Measurements from ENCODE around the gene TANGO6.
"Not testable (repeated sequence)": the region's sequence is repeated elsewhere in the genome, so short reads cannot be mapped to it uniquely, and the experiment has no call there.

TANGO6 gene

DNA sequence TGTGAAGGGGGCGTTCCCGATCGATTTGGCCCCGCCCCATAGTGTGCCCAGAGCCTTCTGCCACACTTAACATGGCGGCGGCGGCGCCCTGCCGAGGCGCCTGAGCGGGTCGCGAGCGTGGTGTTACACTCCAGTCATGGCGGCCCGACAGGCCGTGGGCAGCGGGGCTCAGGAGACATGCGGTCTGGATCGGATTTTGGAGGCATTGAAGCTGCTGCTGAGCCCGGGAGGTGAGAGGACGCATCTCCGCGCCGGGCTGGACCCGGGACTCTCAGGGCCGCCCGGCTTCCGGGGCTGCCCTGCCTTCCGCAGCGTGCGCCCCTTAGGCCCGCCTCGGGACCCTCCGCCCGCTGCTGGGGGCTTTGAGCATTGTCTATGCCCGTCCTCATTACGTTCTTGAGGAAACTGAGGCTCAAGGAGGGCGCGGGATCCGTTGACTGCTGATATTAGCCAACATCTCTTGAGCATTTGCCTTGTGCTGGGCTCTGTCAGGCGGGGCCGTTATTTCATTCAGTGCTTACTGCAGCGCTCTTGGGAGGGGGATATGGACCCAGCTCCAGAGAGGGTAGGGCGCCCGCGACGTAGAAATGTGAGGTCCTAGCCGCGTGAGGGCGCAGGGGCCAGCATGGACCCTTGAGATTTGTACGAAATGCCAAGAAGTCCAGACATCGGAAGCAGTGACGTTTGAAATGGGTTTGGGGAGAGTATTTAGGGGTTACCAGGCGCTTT lies at the start of gene TANGO6:
TANGO6 (plus strand) TSS at position 50 of the 729 bp plus-strand sequence; CDS start at position 137, 87 bp downstream.
- DNase-seq (ENCODE audit: low spot score) = peak; percentile 79

DNA sequence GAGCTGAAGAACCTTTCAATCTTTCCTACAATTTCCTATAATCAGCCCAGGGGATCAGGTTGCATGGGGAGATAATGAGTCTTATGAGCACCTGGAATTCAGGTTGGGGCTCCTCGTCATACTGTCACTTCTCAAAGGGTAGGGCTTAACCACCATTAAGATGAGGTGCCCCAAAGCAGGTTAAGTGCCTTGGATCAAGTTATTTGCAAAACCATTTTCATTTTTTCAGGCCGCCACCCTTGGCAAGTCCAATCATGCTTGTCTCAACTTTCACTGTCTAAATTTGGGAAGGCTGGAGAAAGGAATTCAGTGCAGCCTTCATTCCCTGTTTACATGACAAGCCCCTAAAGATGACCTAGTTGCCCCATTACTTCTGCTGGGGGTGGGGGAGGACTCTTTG lies 44.9 kb upstream of the TANGO6 start:
- DNase-seq (ENCODE audit: low spot score) = no peak

DNA sequence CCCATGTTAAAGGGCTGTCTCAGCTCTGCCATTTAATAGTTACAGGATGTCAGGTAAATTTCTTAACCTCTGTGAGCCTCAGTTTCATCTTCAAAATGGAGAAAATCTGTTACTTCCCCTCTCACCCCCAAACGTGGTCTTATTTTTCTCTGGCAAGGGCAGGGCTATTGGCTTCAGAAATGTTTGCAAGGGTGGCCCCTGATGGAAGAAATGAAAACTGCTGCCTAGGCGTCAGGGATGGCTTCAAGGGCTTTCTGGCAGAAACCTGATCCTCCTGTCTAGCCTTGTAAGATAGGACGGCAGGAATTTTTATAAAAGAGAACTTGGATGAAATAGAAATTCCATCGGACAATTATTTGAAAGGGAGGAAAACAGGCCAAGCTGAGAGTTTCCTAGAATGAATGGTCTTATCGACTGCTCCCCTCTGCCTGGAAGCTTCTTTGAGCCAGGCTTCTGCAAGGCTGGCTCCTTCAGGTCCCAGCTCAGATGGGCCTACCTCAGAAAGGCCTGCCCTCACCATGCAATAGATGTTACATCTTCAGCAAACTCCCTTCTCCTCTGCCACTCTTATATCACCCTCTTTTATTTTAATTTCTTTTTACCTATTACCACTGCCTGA lies 43.0 kb upstream of the TANGO6 start:
- peak; percentile 85 for DNase-seq (ENCODE audit: low spot score)

DNA sequence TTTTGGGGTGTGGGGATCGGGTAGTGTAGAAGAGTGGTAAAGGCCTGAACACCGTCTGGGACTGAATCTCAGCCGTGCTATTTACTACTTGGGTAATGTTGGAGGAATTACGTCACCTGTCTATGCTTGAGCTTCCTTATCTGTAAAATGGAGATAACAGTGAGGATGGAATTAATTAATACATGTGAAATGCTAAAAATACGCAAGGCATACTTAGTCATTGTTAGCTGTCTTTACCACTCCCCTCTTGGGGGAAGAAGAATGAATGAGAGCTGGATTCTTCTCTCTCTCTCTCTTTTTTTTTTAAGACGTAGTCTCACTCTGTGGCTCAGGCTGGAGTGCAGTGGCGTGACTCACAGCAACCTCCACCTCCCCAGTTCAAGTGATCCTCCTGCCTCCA lies 41.1 kb upstream of the TANGO6 start:
- no peak for DNase-seq (ENCODE audit: low spot score)

DNA sequence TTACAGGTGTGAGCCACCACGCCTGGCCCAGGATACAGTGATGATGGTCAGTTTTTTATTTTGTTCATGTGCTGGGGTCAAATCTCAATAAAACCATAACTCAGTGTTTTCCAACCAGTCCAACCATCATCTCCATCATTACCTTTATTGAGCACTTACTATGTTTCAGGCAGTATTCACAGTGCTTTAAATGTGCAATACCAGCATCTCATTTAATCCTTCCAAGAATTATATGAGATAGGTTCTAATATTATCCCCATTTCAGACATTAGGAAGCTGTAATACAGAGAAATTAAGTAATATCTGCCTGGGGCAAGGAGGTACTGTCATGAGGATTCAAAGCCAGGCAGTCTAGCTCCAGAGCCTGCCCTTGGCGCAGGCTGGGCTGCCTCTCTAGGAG lies 36.9 kb upstream of the TANGO6 start:
- DNase-seq (ENCODE audit: low spot score) = no peak

DNA sequence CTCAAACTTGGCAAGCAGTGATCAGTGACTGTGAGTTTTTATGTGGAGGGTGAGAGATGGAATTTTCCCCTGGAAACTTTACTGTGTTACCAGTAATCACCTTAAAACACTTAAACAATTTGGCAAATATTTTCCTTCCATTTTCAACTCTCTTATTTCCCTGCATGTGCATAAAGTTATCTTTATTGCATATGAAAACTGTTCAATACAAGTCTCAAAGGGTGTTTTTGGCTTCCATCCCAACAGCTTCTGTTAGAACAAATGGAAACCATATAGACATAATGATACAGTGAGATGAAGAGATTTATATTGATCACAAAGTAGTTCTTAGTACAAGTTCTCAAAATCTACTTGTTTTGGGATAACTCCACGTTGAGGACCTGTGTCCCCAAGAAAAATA lies 36.4 kb upstream of the TANGO6 start:
- DNase-seq (ENCODE audit: low spot score) = no peak

DNA sequence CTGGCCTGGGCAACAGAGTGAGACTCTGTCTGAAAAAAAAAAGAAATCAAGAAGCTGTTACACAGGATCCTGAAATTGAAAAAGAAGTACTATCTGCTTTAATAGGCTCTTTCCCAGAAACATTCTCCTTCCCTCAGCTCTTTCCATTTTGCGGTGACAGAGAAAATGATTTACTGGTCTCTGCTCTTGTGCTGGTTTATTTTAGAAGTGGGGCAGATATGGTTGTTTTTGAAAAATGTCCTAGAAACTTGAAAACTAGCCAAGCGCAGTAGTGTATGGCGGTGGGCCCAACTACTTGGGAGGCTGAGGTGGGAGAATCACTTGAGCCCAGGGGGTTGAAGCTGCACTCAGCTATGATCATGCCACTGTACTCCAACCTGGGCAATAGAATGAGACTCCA lies 28.8 kb upstream of the TANGO6 start:
- DNase-seq (ENCODE audit: low spot score) = no peak

DNA sequence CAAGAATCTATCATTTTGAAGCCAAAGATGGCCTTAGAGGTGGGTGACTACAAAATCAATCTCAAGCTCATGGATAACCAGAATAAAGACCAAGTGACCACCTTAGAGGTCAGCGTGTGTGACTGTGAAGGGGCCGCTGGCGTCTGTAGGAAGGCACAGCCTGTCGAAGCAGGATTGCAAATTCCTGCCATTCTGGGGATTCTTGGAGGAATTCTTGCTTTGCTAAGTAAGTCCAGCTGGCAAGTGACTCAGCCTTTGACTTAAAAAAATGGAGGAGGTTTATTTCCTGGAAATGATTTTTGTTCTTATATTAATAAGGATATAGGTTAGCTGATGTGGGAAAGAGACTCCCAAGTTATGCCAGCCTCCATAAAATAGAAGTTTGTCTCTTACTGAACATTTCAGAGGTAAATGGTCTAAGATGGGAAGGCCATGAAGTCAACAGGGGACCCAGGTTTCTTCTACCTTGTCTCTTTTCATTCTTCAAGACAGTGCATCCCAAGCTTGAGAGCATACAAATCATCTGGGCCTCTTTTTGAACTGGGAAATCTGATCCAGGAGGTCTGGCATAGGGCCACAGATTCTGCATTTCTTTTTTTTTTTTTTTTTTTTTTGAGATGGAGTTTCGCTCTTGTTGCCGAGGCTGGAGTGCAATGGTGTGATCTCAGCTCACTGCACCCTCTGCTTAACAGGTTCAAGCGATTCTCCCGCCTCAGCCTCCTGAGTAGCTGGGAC lies 19.8 kb upstream of the TANGO6 start:
- no peak for DNase-seq (ENCODE audit: low spot score)

DNA sequence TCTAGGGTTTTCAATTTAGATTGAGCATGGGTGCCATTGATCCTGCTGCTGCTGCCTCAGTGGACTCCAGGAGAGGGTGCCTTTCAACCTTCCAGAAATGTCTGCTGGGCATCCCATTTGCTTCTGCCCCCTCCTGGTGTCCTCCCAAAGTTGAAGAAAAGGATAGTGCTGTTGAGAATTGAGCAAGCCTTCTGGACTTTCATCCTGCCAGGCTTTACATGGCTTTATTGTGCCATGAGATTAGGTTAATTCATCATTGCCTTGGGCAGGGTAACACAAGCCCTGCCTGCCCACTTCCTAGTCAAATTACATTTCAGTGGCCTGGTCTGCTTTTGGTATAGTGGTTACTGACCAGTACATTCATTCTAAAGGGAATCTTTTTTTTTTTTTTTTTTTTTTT lies 17.9 kb upstream of the TANGO6 start:
- no peak for DNase-seq (ENCODE audit: low spot score)

DNA sequence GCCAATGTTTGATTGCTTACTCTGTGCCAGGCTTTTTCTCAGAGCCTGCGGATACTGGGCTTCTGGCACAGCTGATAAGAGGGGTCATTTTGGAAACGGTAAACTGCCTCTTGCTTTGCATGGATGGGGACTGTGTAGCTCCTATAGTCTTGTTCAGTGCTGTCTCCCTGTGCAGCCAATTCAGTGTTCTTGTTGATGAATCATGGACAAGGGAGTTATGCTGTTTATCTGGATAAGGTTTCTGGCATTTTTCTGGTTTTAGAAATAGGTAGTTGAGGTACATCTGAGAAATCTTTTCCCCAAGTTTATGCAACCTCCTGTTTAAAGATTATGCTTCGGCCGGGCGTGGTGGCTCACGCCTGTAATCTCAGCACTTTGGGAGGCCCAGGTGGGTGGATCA lies 16.7 kb upstream of the TANGO6 start:
- no peak for DNase-seq (ENCODE audit: low spot score)

DNA sequence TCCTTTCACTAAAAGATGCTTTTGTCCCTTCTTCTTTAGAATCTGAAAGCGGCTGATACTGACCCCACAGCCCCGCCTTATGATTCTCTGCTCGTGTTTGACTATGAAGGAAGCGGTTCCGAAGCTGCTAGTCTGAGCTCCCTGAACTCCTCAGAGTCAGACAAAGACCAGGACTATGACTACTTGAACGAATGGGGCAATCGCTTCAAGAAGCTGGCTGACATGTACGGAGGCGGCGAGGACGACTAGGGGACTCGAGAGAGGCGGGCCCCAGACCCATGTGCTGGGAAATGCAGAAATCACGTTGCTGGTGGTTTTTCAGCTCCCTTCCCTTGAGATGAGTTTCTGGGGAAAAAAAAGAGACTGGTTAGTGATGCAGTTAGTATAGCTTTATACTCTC lies 10.1 kb upstream of the TANGO6 start:
- no peak for DNase-seq (ENCODE audit: low spot score)

DNA sequence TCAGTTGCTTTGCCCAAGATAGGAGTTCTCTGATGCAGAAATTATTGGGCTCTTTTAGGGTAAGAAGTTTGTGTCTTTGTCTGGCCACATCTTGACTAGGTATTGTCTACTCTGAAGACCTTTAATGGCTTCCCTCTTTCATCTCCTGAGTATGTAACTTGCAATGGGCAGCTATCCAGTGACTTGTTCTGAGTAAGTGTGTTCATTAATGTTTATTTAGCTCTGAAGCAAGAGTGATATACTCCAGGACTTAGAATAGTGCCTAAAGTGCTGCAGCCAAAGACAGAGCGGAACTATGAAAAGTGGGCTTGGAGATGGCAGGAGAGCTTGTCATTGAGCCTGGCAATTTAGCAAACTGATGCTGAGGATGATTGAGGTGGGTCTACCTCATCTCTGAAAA lies 8.8 kb upstream of the TANGO6 start:
- DNase-seq (ENCODE audit: low spot score) = no peak

DNA sequence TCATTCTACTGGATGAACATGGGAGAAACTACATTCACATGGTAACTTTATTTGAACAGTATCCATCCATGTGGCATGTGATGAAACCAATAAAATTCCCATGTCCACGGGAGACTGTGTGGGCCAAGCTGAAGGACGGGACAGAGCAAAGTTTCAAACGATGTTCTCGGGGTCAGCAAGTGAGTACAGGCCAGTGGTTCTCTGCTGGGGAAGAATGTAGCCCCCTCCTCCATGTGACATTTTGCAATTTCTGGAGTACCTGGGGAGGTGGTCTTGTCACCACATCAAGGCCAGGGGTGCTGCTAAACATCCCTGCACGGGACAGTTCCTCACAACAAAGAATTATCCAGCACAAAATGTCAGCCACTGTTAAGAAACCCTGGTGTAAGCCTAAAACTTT lies 7.4 kb upstream of the TANGO6 start:
- DNase-seq (ENCODE audit: low spot score) = no peak

DNA sequence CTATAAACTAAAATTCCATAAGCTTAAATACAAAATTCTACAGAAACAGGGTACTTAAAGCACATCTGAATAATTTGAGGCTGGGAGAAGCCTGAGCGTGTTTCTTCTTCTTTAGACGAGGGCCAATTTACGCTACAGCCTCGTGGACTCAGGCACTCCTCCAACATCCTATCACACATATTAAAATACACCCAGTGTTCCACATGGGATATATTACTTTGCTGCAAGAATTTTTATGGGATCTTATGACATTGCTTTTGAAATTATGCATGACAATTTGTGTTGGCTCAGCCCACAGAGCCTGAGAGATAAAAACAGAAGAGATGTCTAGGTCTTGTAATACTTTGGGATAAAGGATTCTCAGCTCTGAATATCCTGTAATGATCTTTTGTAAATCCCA lies 3.5 kb upstream of the TANGO6 start:
- DNase-seq (ENCODE audit: low spot score) = no peak

DNA sequence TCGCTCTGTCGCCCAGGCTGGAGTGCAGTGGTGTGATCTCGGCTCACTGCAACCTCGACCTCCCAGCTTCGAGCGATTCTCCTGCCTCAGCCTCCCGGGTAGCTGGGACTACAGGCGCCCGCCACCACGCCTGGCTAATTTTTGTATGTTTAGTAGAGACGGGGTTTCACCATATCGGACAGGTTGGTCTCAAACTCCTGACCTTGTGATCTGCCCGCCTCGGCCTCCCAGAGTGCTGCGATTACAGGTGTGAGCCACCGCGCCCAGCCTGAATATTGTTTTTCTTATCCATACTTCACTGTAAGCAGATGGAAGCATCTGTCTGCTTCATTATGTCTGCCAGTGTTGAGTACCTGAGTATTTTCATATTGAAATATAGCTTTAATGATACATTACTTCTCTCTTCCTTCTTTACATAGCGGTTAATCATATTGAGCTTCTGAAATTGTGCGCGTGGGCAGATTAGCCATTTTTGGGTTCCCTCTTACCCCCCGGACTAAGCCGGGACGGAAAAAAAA lies 308 bp upstream of the TANGO6 start:
- DNase-seq (ENCODE audit: low spot score) = not testable (repeated sequence)

DNA sequence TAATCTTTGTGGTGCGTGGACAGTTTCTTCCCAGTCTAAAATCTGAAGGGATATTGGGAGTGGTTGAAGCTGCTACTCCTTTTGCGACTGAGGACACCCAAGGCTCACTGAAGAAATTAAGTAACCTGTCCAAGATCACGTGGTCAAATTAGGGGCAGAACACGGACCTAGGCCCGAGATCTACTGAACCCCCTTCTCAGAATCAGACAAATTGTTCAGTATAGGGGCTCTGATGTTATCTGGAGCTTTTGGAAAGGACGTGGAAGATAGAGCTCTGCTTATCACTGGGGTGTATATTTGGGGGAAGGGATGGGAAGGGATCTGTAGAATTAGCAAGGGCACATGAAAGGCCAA lies 857 bp downstream of the TANGO6 start:
- no peak for DNase-seq (ENCODE audit: low spot score)

DNA sequence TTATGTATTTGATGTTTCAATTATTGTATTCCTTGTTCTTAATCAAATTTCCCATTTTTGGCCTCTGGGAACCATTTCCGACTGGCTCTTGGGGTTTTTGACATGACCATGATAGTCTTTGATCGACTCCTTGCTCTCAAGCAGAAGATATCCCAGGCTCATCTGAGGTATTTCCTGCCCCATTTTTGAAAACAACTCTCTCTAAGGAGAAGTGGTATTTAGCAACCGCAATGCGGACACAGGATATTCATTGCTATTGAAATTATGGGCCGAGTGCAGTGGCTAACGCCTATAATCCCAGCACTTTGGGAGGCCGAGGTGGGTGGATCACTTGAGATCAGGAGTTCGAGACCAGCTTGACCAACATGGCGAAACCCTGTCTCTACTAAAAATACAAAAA lies 5.5 kb downstream of the TANGO6 start:
- no peak for DNase-seq (ENCODE audit: low spot score)

DNA sequence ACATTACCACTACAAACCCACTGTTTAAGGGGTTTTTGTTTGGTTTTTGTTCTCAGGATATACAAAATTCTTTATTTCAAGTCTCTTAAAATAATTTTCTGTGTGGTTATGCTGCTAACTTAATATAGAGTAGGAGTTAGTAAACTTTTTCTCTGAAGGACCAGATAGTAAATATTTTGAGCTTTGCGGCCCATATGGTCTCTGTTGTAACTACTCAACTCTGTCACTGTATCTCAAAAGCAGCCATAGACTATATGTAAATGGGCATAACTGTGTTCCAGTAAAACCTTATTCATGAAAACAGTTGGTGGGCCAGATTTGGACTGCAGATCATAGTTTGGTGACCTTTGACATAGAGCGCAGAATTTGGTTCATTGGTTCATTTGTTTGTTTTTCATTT lies 7.2 kb downstream of the TANGO6 start:
- DNase-seq (ENCODE audit: low spot score) = no peak

DNA sequence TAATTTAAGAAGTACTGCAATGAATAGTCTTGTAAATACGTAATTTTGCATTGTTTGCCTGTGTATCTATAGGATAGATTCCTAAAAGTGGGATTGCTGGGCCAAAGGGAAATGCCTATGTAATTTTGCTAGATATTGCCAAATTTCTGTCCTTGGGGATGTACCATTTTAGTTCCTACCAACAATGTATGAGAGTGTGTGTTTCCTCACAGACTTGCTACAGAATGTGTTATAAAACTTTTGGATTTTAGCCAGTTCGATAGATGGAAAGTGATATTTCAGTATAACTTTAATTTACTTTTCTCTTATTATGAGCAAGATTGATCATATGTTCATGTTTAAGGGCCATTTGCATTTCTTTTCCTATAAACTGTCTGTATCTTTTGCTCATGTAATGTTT lies 8.3 kb downstream of the TANGO6 start:
- no peak for DNase-seq (ENCODE audit: low spot score)

DNA sequence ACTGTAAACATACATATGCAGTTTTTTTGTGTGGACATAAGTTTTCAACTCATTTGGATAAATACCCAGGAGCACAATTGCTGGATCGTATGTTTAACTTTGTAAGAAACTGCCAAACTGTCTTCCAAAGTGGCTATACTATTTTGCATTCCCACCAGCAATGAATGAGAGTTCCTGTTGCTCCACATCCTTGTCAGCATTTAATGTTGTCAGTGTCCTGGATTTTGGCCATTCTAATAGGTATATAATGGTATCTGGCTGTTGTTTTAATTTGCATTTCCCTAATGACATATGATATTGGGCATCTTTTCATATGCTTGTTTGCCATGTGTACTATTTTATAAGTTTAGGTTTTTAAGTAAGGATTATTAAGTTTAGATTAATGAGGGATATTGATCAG lies 14.1 kb downstream of the TANGO6 start:
- DNase-seq (ENCODE audit: low spot score) = no peak

DNA sequence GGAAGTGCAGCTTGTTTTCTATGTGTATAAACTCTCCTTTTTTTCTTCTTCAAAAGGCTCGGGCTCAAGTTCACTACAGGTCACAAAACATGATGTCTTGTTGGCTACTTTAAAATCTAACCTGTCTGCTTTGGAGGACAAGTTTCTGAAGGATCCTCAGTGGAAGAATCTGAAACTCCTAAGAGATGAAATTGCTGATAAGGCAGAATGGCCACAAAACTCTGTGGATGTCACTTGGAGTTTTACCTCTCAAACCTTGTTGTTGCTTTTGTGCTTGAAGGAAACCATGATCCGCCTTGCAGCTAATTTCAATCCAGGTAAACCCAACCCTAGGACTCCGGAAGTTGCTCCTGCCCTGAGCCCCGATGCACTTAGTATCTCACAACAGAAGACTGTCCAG lies 16.5 kb downstream of the TANGO6 start:
- DNase-seq (ENCODE audit: low spot score) = no peak

DNA sequence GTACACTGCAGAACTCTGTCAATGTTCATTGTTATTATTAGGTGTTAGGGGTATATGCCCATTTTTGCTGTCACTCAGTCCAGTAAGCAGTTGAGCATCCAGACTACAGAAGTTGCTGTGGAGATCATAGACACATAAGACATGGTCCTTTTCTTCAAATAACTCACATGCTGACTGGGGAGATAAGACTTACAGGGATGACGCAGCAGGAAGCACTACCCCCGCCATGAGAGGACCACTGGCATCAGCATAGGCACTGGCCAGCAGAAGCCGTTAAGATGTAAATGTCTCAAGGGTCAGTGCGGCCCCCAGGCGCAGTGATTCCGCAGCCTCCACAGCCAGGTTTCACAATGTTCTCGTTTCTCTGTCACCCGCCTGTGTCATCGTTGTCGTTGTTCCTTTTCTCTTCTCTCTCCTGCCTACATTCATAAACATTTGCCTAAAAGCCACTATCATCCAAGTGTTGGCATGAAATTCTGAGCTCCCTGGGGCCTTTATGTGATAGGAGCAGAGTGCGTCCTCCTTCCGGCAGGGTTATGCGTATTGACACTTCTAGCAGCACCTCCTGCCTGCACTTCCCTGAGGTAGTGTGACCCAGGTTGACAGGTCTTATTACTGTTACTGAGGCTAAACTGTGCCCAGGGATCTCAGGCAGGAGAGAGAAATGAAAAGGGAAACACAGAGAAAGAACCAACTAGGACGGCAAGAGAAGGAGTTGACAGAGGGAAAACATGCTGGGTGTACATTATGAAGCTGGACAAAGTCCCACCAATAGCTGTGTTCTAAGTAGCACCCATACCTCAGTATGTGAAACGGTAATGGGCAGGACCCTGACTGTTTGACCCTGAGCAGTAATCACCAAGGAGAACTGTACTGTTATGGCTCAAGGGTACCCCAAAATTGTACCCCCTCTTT lies 17.9 kb downstream of the TANGO6 start:
- DNase-seq (ENCODE audit: low spot score) = no peak

Data from globus pallidus (tissue), 1 donor.